Measurements from ENCODE around the gene PREP.
"Not testable (repeated sequence)": the region's sequence is repeated elsewhere in the genome, so short reads cannot be mapped to it uniquely, and the experiment has no call there.

Gene PREP

GRCh38 chr6:105430685-105431084 lies 27.8 kb upstream of the PREP start:
- 94 to 98% methylated on average over 3 of the region's 3 CpGs for WGBS, 2 experiments
- Histone ChIP-seq H3K4me3 (ENCODE audit: insufficient read depth, low read depth, low read length) (no peak overlapping the region), H3K27ac (ENCODE audit: insufficient read depth, low read depth, low read length, poor library complexity, severe bottlenecking) (no peak overlapping the region), H3K9me3 (ENCODE audit: control insufficient read depth, low read length) (no peaks in the 10 kb centered on the region), H3K27me3 (ENCODE audit: control insufficient read depth, insufficient read depth, low read length, poor library complexity, severe bottlenecking) (no peaks in the 10 kb centered on the region), H3K36me3 (ENCODE audit: control insufficient read depth, insufficient read depth, low read length) (no peaks in the 10 kb centered on the region), H3K4me1 (ENCODE audit: control insufficient read depth, insufficient read depth, low read length) (peaks cover 13% of the 10 kb centered on the region)

GRCh38 chr6:105429676-105430075 lies 26.8 kb upstream of the PREP start:
- Histone ChIP-seq H3K36me3 (ENCODE audit: control insufficient read depth, insufficient read depth, low read length) (no peaks in the 10 kb centered on the region), H3K27me3 (ENCODE audit: control insufficient read depth, insufficient read depth, low read length, poor library complexity, severe bottlenecking) (no peaks in the 10 kb centered on the region), H3K9me3 (ENCODE audit: control insufficient read depth, low read length) (no peaks in the 10 kb centered on the region), H3K4me3 (ENCODE audit: insufficient read depth, low read depth, low read length) (no peak overlapping the region), H3K4me1 (ENCODE audit: control insufficient read depth, insufficient read depth, low read length) (peaks cover 13% of the 10 kb centered on the region), H3K27ac (ENCODE audit: insufficient read depth, low read depth, low read length, poor library complexity, severe bottlenecking) (no peak overlapping the region)
- 87 to 89% methylated on average over 3 of the region's 4 CpGs for WGBS, 2 experiments

- Histone ChIP-seq H3K27ac (ENCODE audit: insufficient read depth, low read depth, low read length, poor library complexity, severe bottlenecking) (no peak overlapping the region), H3K27me3 (ENCODE audit: control insufficient read depth, insufficient read depth, low read length, poor library complexity, severe bottlenecking) (no peaks in the 10 kb centered on the region), H3K9me3 (ENCODE audit: control insufficient read depth, low read length) (no peaks in the 10 kb centered on the region), H3K36me3 (ENCODE audit: control insufficient read depth, insufficient read depth, low read length) (no peaks in the 10 kb centered on the region), H3K4me1 (ENCODE audit: control insufficient read depth, insufficient read depth, low read length) (peaks cover 13% of the 10 kb centered on the region), H3K4me3 (ENCODE audit: insufficient read depth, low read depth, low read length) (no peak overlapping the region)
- WGBS, 2 experiments, result 63 to 70% methylated on average over 5 of the region's 5 CpGs
Measured at GRCh38 chr6:105428342-105428957, 25.6 kb upstream of the PREP start.

GRCh38 chr6:105424175-105424783 lies 21.4 kb upstream of the PREP start:
- Histone ChIP-seq H3K27ac (ENCODE audit: insufficient read depth, low read depth, low read length, poor library complexity, severe bottlenecking) (no peak overlapping the region), H3K27me3 (ENCODE audit: control insufficient read depth, insufficient read depth, low read length, poor library complexity, severe bottlenecking) (no peaks in the 10 kb centered on the region), H3K4me3 (ENCODE audit: insufficient read depth, low read depth, low read length) (no peak overlapping the region), H3K9me3 (ENCODE audit: control insufficient read depth, low read length) (no peaks in the 10 kb centered on the region), H3K36me3 (ENCODE audit: control insufficient read depth, insufficient read depth, low read length) (no peaks in the 10 kb centered on the region), H3K4me1 (ENCODE audit: control insufficient read depth, insufficient read depth, low read length) (peaks cover 13% of the 10 kb centered on the region)
- 35% methylated on average over 7 of the region's 7 CpGs for WGBS, 2 experiments

GRCh38 chr6:105416971-105417370 lies 14.1 kb upstream of the PREP start:
- not testable (repeated sequence) for H3K4me3 ChIP-seq (ENCODE audit: insufficient read depth, low read depth, low read length); H3K9me3 ChIP-seq (ENCODE audit: control insufficient read depth, low read length); H3K27ac ChIP-seq (ENCODE audit: insufficient read depth, low read depth, low read length, poor library complexity, severe bottlenecking); H3K27me3 ChIP-seq (ENCODE audit: control insufficient read depth, insufficient read depth, low read length, poor library complexity, severe bottlenecking); H3K36me3 ChIP-seq (ENCODE audit: control insufficient read depth, insufficient read depth, low read length); H3K4me1 ChIP-seq (ENCODE audit: control insufficient read depth, insufficient read depth, low read length)
- WGBS, 2 experiments, result 89% methylated on average over 2 of the region's 2 CpGs; no CpG with 5 or more reads in 1 of the 2 experiments

GRCh38 chr6:105409734-105410133 lies 6.9 kb upstream of the PREP start:
- WGBS, 2 experiments, result 92 to 100% methylated on average over 1 of the region's 1 CpG
- H3K4me3 ChIP-seq (ENCODE audit: insufficient read depth, low read depth, low read length), result no peak overlapping the region
- H3K4me1 ChIP-seq (ENCODE audit: control insufficient read depth, insufficient read depth, low read length), result no peaks in the 10 kb centered on the region
- no peaks in the 10 kb centered on the region for H3K27me3 ChIP-seq (ENCODE audit: control insufficient read depth, insufficient read depth, low read length, poor library complexity, severe bottlenecking)
- peaks cover 3% of the 10 kb centered on the region for H3K9me3 ChIP-seq (ENCODE audit: control insufficient read depth, low read length)
- H3K36me3 ChIP-seq (ENCODE audit: control insufficient read depth, insufficient read depth, low read length), result no peaks in the 10 kb centered on the region
- H3K27ac ChIP-seq (ENCODE audit: insufficient read depth, low read depth, low read length, poor library complexity, severe bottlenecking), result no peak overlapping the region

GRCh38 chr6:105402090-105402938 lies 568 bp downstream of the PREP start:
- H3K4me1 ChIP-seq (ENCODE audit: control insufficient read depth, insufficient read depth, low read length), result peaks cover 9% of the 10 kb centered on the region
- peak overlapping the region; percentile 77 for H3K4me3 ChIP-seq (ENCODE audit: insufficient read depth, low read depth, low read length)
- H3K9me3 ChIP-seq (ENCODE audit: control insufficient read depth, low read length), result no peaks in the 10 kb centered on the region
- peaks cover 14% of the 10 kb centered on the region for H3K27me3 ChIP-seq (ENCODE audit: control insufficient read depth, insufficient read depth, low read length, poor library complexity, severe bottlenecking)
- no peaks in the 10 kb centered on the region for H3K36me3 ChIP-seq (ENCODE audit: control insufficient read depth, insufficient read depth, low read length)
- H3K27ac ChIP-seq (ENCODE audit: insufficient read depth, low read depth, low read length, poor library complexity, severe bottlenecking), result peak overlapping the region; percentile 31
- WGBS, 2 experiments, result 2% methylated on average over 44 to 48 of the region's 48 CpGs

- Histone ChIP-seq H3K27ac (ENCODE audit: insufficient read depth, low read depth, low read length, poor library complexity, severe bottlenecking) (no peak overlapping the region), H3K27me3 (ENCODE audit: control insufficient read depth, insufficient read depth, low read length, poor library complexity, severe bottlenecking) (peaks cover 14% of the 10 kb centered on the region), H3K36me3 (ENCODE audit: control insufficient read depth, insufficient read depth, low read length) (no peaks in the 10 kb centered on the region), H3K4me1 (ENCODE audit: control insufficient read depth, insufficient read depth, low read length) (peaks cover 9% of the 10 kb centered on the region), H3K4me3 (ENCODE audit: insufficient read depth, low read depth, low read length) (peak overlapping the region; percentile 77), H3K9me3 (ENCODE audit: control insufficient read depth, low read length) (no peaks in the 10 kb centered on the region)
- WGBS, 2 experiments, result 51 to 59% methylated on average over 8 of the region's 8 CpGs
Measured at GRCh38 chr6:105401247-105402089, 1.4 kb downstream of the PREP start.

GRCh38 chr6:105400501-105400900 lies 2.4 kb downstream of the PREP start:
- no peaks in the 10 kb centered on the region for H3K9me3 ChIP-seq (ENCODE audit: control insufficient read depth, low read length)
- 98% methylated on average over 3 of the region's 3 CpGs for WGBS, 2 experiments
- no peak overlapping the region for H3K27ac ChIP-seq (ENCODE audit: insufficient read depth, low read depth, low read length, poor library complexity, severe bottlenecking)
- H3K4me3 ChIP-seq (ENCODE audit: insufficient read depth, low read depth, low read length), result no peak overlapping the region
- H3K27me3 ChIP-seq (ENCODE audit: control insufficient read depth, insufficient read depth, low read length, poor library complexity, severe bottlenecking), result peaks cover 14% of the 10 kb centered on the region
- peaks cover 9% of the 10 kb centered on the region for H3K4me1 ChIP-seq (ENCODE audit: control insufficient read depth, insufficient read depth, low read length)
- H3K36me3 ChIP-seq (ENCODE audit: control insufficient read depth, insufficient read depth, low read length), result no peaks in the 10 kb centered on the region

All from ectodermal cell (in vitro differentiated cells).